Caco-2 (cell line): ENCODE data around the gene EXOSC1. TPM values are rescaled to one million over a fixed set of nuclear protein-coding genes. Genes with fewer than 3 reads are reported as not detected.

Source experiments
- BruUV-seq: library from RNA; stranded (reverse); fragments of 400-500 nt; replicated peaks from 2 replicates; lab custom pipeline; 2021; lab: Mats Ljungman, UMichigan
- CTCF ChIA-PET: fragments of 300-600 bp; sonication (Branson Sonifier 250); formaldehyde crosslinking; loops from one replicate; lab custom pipeline; 2022; ENCODE audit warnings: antibody characterized with exemption; lab: Charles Lee
- POLR2A ChIA-PET: fragments of 300-600 bp; sonication (Branson Sonifier 250); formaldehyde crosslinking; loops from one replicate; lab custom pipeline; 2022; ENCODE audit warnings: antibody characterized with exemption; lab: Charles Lee
- DNase-seq, 2 experiments: peaks; one replicate each; pipeline versions ENCODE4 v3.0.0 to v3.0.0-alpha.2; 2020 to 2022
- H3K27me3 ChIP-seq: replicated peaks from 2 replicates; pipeline ENCODE4 v1.6.0; 2011; ENCODE audit warnings: low read length; ENCODE audit not compliant: control insufficient read depth, insufficient read depth
- H3K36me3 ChIP-seq: 2 replicates; pipeline ENCODE4 v1.5.1; 2011; ENCODE audit warnings: low read length; ENCODE audit not compliant: control insufficient read depth, insufficient read depth
- H3K4me1 ChIP-seq: fragments of 250-450 bp; sonication (Bioruptor Pico); 2 replicates; pipeline ENCODE4 v1.5.1; 2020; ENCODE audit warnings: mild to moderate bottlenecking
- H3K4me3 ChIP-seq: 2 replicates; pipeline ENCODE4 v1.5.1; 2011; ENCODE audit warnings: low read depth, mild to moderate bottlenecking, control low read depth, low read length
- H3K9me3 ChIP-seq: fragments of 250-450 bp; sonication (Bioruptor Pico); 2 replicates; pipeline ENCODE4 v1.5.1; 2020; ENCODE audit warnings: mild to moderate bottlenecking, moderate library complexity
- H3K27ac Mint-ChIP-seq: one replicate; pipeline ENCODE4 v1.8.0; 2022; ENCODE audit warnings: mixed read lengths; ENCODE audit not compliant: unreplicated experiment
- H3K27me3 Mint-ChIP-seq: one replicate; pipeline ENCODE4 v1.8.0; 2022; ENCODE audit warnings: mixed read lengths; ENCODE audit not compliant: insufficient read depth, unreplicated experiment
- H3K36me3 Mint-ChIP-seq: one replicate; pipeline ENCODE4 v1.8.0; 2022; ENCODE audit warnings: mild to moderate bottlenecking, mixed read lengths; ENCODE audit not compliant: insufficient read depth, unreplicated experiment
- H3K4me1 Mint-ChIP-seq: one replicate; pipeline ENCODE4 v1.8.0; 2022; ENCODE audit warnings: low read depth, mixed read lengths; ENCODE audit not compliant: unreplicated experiment
- H3K4me3 Mint-ChIP-seq: one replicate; pipeline ENCODE4 v1.8.0; 2022; ENCODE audit warnings: mild to moderate bottlenecking, moderate library complexity, mixed read lengths; ENCODE audit not compliant: unreplicated experiment
- H3K9me3 Mint-ChIP-seq: one replicate; pipeline ENCODE4 v1.8.0; 2022; ENCODE audit warnings: mixed read lengths; ENCODE audit not compliant: unreplicated experiment
- intact Hi-C: fragments of 100-400 bp; cut with micrococcal nuclease; formaldehyde crosslinking; loops from one replicate; pipeline ENCODE4 v1.10.0; 2022; ENCODE audit not compliant: unreplicated experiment
- total RNA-seq: library from RNA; stranded (reverse); gene quantifications from 2 replicates; pipeline ENCODE4 v1.2.3, GENCODE V29; 2022
- TF ChIP-seq, protein P1 (sequence below), 2 experiments: fragments of 200-600 bp in 1 of 2; IDR thresholded peaks; 1 replicate in 1 of 2; 2 replicates in 1 of 2; pipeline versions ENCODE4 v1.5.1 to v1.8.0; 2011 to 2022; ENCODE audit warnings: antibody characterized with exemption in 1 of 2, control low read depth in 1 of 2, inconsistent platforms in 1 of 2, low read depth in 1 of 2, low read length in 1 of 2, mild to moderate bottlenecking in 1 of 2, moderate library complexity in 1 of 2; ENCODE audit not compliant: insufficient read depth in 1 of 2, severe bottlenecking in 1 of 2, unreplicated experiment in 1 of 2

The EXOSC1 gene
- total RNA-seq, 1 experiment from 2014 or later, result 84.7 TPM

GRCh38 chr10:97451605-97452004 lies 5.8 kb upstream of the EXOSC1 start:
- H3K27ac Mint-ChIP-seq, result peak overlapping the region; percentile 53
- Histone ChIP-seq H3K27me3 (no peaks in the 10 kb centered on the region), H3K36me3 (peaks cover 2% of the 10 kb centered on the region; the same call in 1 of the 2 replicates), H3K4me3 (no peak overlapping the region), H3K4me1 (peaks cover 6% of the 10 kb centered on the region), H3K9me3 (no peaks in the 10 kb centered on the region)
- TF ChIP-seq, protein P1, sequence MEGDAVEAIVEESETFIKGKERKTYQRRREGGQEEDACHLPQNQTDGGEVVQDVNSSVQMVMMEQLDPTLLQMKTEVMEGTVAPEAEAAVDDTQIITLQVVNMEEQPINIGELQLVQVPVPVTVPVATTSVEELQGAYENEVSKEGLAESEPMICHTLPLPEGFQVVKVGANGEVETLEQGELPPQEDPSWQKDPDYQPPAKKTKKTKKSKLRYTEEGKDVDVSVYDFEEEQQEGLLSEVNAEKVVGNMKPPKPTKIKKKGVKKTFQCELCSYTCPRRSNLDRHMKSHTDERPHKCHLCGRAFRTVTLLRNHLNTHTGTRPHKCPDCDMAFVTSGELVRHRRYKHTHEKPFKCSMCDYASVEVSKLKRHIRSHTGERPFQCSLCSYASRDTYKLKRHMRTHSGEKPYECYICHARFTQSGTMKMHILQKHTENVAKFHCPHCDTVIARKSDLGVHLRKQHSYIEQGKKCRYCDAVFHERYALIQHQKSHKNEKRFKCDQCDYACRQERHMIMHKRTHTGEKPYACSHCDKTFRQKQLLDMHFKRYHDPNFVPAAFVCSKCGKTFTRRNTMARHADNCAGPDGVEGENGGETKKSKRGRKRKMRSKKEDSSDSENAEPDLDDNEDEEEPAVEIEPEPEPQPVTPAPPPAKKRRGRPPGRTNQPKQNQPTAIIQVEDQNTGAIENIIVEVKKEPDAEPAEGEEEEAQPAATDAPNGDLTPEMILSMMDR (IDR thresholded peaks at IDR 0.05; ENCODE audit: insufficient read depth in 1 of 2, low read depth in 1 of 2, low read length in 1 of 2, severe bottlenecking in 1 of 2, unreplicated experiment in 1 of 2), result no peak
- BruUV-seq, result no TSS peak
- ChIA-PET CTCF (no interaction called here), POLR2A (interaction anchor here (0.7 kb wide), 1 partner anchor 17 kb away, joined by 3 read pairs; no protein-coding TSS in a partner anchor)
- no peaks in the 10 kb centered on the region for H3K27me3 Mint-ChIP-seq
- no peak for DNase-seq
- no peaks in the 10 kb centered on the region for H3K4me1 Mint-ChIP-seq
- H3K36me3 Mint-ChIP-seq, result peaks cover 52% of the 10 kb centered on the region
- no peaks in the 10 kb centered on the region for H3K9me3 Mint-ChIP-seq
- intact Hi-C loops, result no loop called here
- no peak overlapping the region for H3K4me3 Mint-ChIP-seq

DNA sequence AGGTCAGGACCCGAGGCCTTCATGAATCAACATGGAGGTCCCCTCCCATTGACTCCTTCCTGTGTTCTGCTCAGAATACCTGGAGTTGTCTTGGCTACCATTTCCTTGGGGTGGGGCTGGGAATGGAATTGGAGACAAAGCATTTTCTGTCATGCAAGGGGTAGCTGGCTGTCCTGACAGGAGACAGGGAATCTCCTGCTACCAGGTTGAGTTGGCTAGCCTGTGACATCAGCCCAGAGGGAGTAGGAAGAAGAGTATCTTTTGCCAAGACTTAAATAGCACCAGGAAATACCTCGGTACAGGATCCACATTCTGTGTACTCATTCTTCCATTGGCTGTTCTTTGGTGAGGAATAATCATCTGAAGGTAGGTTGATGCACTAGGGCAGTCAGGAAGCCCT lies 5.0 kb upstream of the EXOSC1 start:
- TF ChIP-seq, protein P1 (IDR thresholded peaks at IDR 0.05; ENCODE audit: insufficient read depth in 1 of 2, low read depth in 1 of 2, low read length in 1 of 2, severe bottlenecking in 1 of 2, unreplicated experiment in 1 of 2), result no peak
- Histone ChIP-seq H3K4me1 (peaks cover 6% of the 10 kb centered on the region), H3K27me3 (no peaks in the 10 kb centered on the region), H3K4me3 (no peak overlapping the region), H3K9me3 (no peaks in the 10 kb centered on the region), H3K36me3 (peaks cover 2% of the 10 kb centered on the region; the same call in 1 of the 2 replicates)
- DNase-seq, result no peak
- intact Hi-C loops, result no loop called here
- Mint-ChIP-seq H3K27me3 (no peaks in the 10 kb centered on the region), H3K9me3 (no peaks in the 10 kb centered on the region), H3K36me3 (peaks cover 54% of the 10 kb centered on the region), H3K27ac (no peak overlapping the region), H3K4me1 (no peaks in the 10 kb centered on the region), H3K4me3 (no peak overlapping the region)
- BruUV-seq, result no TSS peak
- CTCF ChIA-PET, result no interaction called here
- POLR2A ChIA-PET, result no interaction called here

- POLR2A ChIA-PET, result no interaction called here
- intact Hi-C loops, result no loop called here
- BruUV-seq, result no TSS peak
Observed at GRCh38 chr10:97445357-97445721, 467 bp downstream of the EXOSC1 start.

More at GRCh38 chr10:97445357-97445721, 467 bp downstream of the EXOSC1 start:
- no peaks in the 10 kb centered on the region for H3K4me1 Mint-ChIP-seq
- peak overlapping the region; percentile 85 for H3K27ac Mint-ChIP-seq
- no peaks in the 10 kb centered on the region for H3K27me3 Mint-ChIP-seq
- CTCF ChIA-PET, result no interaction called here
- Histone ChIP-seq H3K4me1 (peaks cover 6% of the 10 kb centered on the region), H3K27me3 (no peaks in the 10 kb centered on the region), H3K4me3 (peak overlapping the region; percentile 94), H3K36me3 (no peaks in the 10 kb centered on the region), H3K9me3 (no peaks in the 10 kb centered on the region)
- no peak for DNase-seq
- H3K4me3 Mint-ChIP-seq, result peak overlapping the region; percentile 94
- TF ChIP-seq, protein P1 (IDR thresholded peaks at IDR 0.05; ENCODE audit: insufficient read depth in 1 of 2, low read depth in 1 of 2, low read length in 1 of 2, severe bottlenecking in 1 of 2, unreplicated experiment in 1 of 2), result no peak
- H3K9me3 Mint-ChIP-seq, result no peaks in the 10 kb centered on the region
- peaks cover 45% of the 10 kb centered on the region for H3K36me3 Mint-ChIP-seq
